ENCODE measurements around the gene MYH2. TPM values are rescaled to one million over a fixed set of nuclear protein-coding genes. Genes with fewer than 3 reads are reported as not detected.

MYH2 gene
- total RNA-seq, 6 experiments from 2014 or later = 0.18 to 0.81 (median 0.34) TPM; not detected in 2

Other genes with a start within 250 kb of the MYH2 start
- not detected for gene MYH13, start 176.7 kb downstream of the MYH2 start, total RNA-seq
- gene MYH8, start 127.7 kb downstream of the MYH2 start, total RNA-seq = not detected
- under 1 TPM in 1 of 6 experiments, not detected in 5; 0.07 TPM for gene MYH4, start 80.1 kb downstream of the MYH2 start, total RNA-seq
- 1 to 10 TPM in 1 of 6 experiments, under 1 TPM in 2, not detected in 3; 0.23 to 2.3 (median 0.31) TPM for gene MYH1, start 31.1 kb downstream of the MYH2 start, total RNA-seq
- 1 to 10 TPM in 4 of 6 experiments, under 1 TPM in 2; 0.68 to 2.6 (median 1.2) TPM for gene MYH3, start 107.7 kb upstream of the MYH2 start, total RNA-seq
- 10 to 100 TPM; 19.0 to 29.7 (median 23.8) TPM for gene SCO1, start 147.9 kb upstream of the MYH2 start, total RNA-seq
- 1 to 10 TPM; 3.6 to 9.6 (median 4.5) TPM for gene ADPRM, start 147.9 kb upstream of the MYH2 start, total RNA-seq
- gene TMEM220, start 180.4 kb upstream of the MYH2 start, total RNA-seq = 10 to 100 TPM; 26.6 to 61.0 (median 43.2) TPM

Measured in right lobe of liver (tissue), 5 donors.